Pancreas (tissue), 10 donors: ENCODE results near the gene NT5DC4. TPM values are rescaled to one million over a fixed set of nuclear protein-coding genes. Genes with fewer than 3 reads are reported as not detected.

ENCODE experiments used
- ATAC-seq, 4 donors: fragments of 200-7000 bp; cut with Tn5 transposase; one replicate each; pipeline versions ENCODE4 v1.8.0 to v1.9.1; 2020; ENCODE audit warnings: mild to moderate bottlenecking in 4 of 4, moderate library complexity in 4 of 4
- DNase-seq, 6 donors: peaks; one replicate each; pipeline ENCODE4 v3.0.0-alpha.2; 2020
- FAIRE-seq: peaks from 2 replicates; lab custom pipeline; 2012; peaks lifted over from hg19 to GRCh38; lab: Jason Lieb, UNC
- H3K27ac ChIP-seq, 4 donors: fragments of 200-600 bp; sonication (generic); 1 replicate in 3 of 4; 2 replicates in 1 of 4; pipeline versions ENCODE4 v1.5.0 to v1.8.0; 2020
- H3K27me3 ChIP-seq, 4 donors: fragments of 200-600 bp; one replicate each; pipeline ENCODE4 v1.8.0; 2021
- H3K36me3 ChIP-seq, 3 donors: fragments of 200-600 bp; sonication (generic) in 1 of 3; one replicate each; pipeline versions ENCODE4 v1.5.0 to v1.8.0; 2020 to 2021
- H3K4me1 ChIP-seq, 3 donors: fragments of 200-600 bp; one replicate each; pipeline ENCODE4 v1.8.0; 2021
- H3K4me3 ChIP-seq, 4 donors: fragments of 200-600 bp; sonication (generic) in 2 of 4; one replicate each; pipeline versions ENCODE4 v1.5.0 to v1.8.0; 2020 to 2021
- H3K9me3 ChIP-seq, 4 donors: fragments of 200-600 bp; one replicate each; pipeline ENCODE4 v1.8.0; 2021
- WGBS, 2 donors: extraction: QIAGEN DNeasy Blood & Tissue Kit; methylation state at CpG; one replicate each; pipeline ENCODE4 v1.1.7; 2013; 5-methylcytosine and 5-hydroxymethylcytosine counted together
- intact Hi-C, 3 donors: fragments of 100-400 bp; cut with DNase I; formaldehyde crosslinking; loops; one replicate each; pipeline versions ENCODE4 v1.11.1 to v1.14.2; 2022
- polyA plus RNA-seq, 2 donors: library from polyadenylated mRNA; stranded (reverse); fragments of 200-250 nt; gene quantifications; one replicate each; pipeline ENCODE4 v1.2.3, GENCODE V29; 2013
- total RNA-seq, 6 donors: library from RNA; stranded (reverse); fragmentation: NEBNext Ultra II Directional in 4 of 6; extraction: Animal tissue kit (Norgen Biotek cat#: 25700) in 4 of 6; gene quantifications; one replicate each; pipeline versions ENCODE4 v1.2.1 to v1.2.4, GENCODE V29; 2021 to 2023
- TF ChIP-seq, protein P1 (sequence below), 4 donors: fragments of 200-600 bp; sonication (generic) in 3 of 4; IDR thresholded peaks; one replicate each; pipeline versions ENCODE4 v1.5.0 to v1.8.0; 2021; ENCODE audit warnings: antibody characterized with exemption in 4 of 4
- donor health status: healthy with polysubstance abuse.
- donor health status: DM: no; HTN: no; CAD: no; lungs with moderate emphysema.
- donor health status: DM: no; HTN: no; CAD: no.
- donor health status: control.
- donor health status: control.
- donor health status: Bipolar disorder and iron deficiency.
- donor health status: DM: yes; HTN: yes; CAD: no.
- donor health status: DM: no; HTN: no; CAD: no.
- donor health status: DM: no; HTN: no; CAD: no.
- donor health status: DM: yes; HTN: yes; CAD: no.

NT5DC4 gene
- total and polyA plus RNA-seq, 8 donors = 0.09 TPM; not detected in 7

DNA sequence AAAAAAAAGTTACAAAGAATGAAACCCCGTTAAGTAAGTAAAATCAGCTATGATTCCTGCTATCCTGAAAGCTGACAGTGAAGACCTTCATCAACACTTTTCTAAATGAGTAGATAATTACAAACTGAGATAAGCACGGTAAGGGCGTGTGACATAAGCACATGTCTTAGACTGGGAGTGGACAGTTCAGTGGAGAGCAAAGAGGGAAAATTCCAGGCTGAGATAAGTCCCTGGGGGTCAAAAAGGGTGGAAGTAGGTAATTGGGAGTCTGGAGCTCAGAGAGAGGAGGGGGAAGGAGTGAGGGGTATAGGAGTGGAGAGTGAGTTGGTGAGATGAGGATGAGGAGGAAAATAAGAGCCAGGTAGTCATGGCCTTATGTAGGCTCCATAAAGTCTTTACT is 67.8 kb downstream of the NT5DC4 start:
- 64 to 69% methylated on average over 3 of the region's 3 CpGs for WGBS, 2 donors
- intact Hi-C loops = no loop called here
- no peak for FAIRE-seq

More for the DNA sequence above, 67.8 kb downstream of the NT5DC4 start:
- Histone ChIP-seq H3K27me3 (no peaks in the 10 kb centered on the region), H3K36me3 (no peaks in the 10 kb centered on the region), H3K9me3 (no peaks in the 10 kb centered on the region), H3K4me1 (peaks cover 0 to 5% (median 1%) of the 10 kb centered on the region in 3 donors), H3K27ac (no peak overlapping the region), H3K4me3 (no peak overlapping the region)
- no peak for DNase-seq
- TF ChIP-seq, protein P1, sequence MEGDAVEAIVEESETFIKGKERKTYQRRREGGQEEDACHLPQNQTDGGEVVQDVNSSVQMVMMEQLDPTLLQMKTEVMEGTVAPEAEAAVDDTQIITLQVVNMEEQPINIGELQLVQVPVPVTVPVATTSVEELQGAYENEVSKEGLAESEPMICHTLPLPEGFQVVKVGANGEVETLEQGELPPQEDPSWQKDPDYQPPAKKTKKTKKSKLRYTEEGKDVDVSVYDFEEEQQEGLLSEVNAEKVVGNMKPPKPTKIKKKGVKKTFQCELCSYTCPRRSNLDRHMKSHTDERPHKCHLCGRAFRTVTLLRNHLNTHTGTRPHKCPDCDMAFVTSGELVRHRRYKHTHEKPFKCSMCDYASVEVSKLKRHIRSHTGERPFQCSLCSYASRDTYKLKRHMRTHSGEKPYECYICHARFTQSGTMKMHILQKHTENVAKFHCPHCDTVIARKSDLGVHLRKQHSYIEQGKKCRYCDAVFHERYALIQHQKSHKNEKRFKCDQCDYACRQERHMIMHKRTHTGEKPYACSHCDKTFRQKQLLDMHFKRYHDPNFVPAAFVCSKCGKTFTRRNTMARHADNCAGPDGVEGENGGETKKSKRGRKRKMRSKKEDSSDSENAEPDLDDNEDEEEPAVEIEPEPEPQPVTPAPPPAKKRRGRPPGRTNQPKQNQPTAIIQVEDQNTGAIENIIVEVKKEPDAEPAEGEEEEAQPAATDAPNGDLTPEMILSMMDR (IDR thresholded peaks at IDR 0.05) = no peak
- ATAC-seq = no peak

Other genes starting within 250 kb of the NT5DC4 start
- gene TTL, start 238.9 kb upstream of the NT5DC4 start, total RNA-seq = 10 to 100 TPM in 2 of 6 donors, 1 to 10 TPM in 4; 7.0 to 16.8 (median 8.3) TPM
- 1 to 10 TPM; 6.6 to 7.4 TPM for gene TTL, start 238.9 kb upstream of the NT5DC4 start, polyA plus RNA-seq
- 10 to 100 TPM in 4 of 6 donors, 1 to 10 TPM in 2; 9.3 to 16.9 (median 13.4) TPM for gene POLR1B, start 178.6 kb upstream of the NT5DC4 start, total RNA-seq
- 1 to 10 TPM; 5.5 to 6.2 TPM for gene POLR1B, start 178.6 kb upstream of the NT5DC4 start, polyA plus RNA-seq
- gene CHCHD5, start 136.4 kb upstream of the NT5DC4 start, total RNA-seq = 10 to 100 TPM; 17.2 to 36.4 (median 26.4) TPM
- 10 to 100 TPM; 29.8 to 30.1 TPM for gene CHCHD5, start 136.4 kb upstream of the NT5DC4 start, polyA plus RNA-seq
- 10 to 100 TPM; 10.6 to 22.9 (median 17.2) TPM for gene SLC20A1, start 75.1 kb upstream of the NT5DC4 start, total RNA-seq
- 10 to 100 TPM; 14.1 to 25.9 TPM for gene SLC20A1, start 75.1 kb upstream of the NT5DC4 start, polyA plus RNA-seq
- gene CKAP2L, start 43.6 kb downstream of the NT5DC4 start, total RNA-seq = under 1 TPM in 4 of 6 donors, not detected in 2; 0.06 to 0.64 (median 0.33) TPM
- under 1 TPM; 0.04 to 0.05 TPM for gene CKAP2L, start 43.6 kb downstream of the NT5DC4 start, polyA plus RNA-seq
- under 1 TPM in 3 of 6 donors, not detected in 3; 0.08 to 0.18 (median 0.09) TPM for gene IL1A, start 63.5 kb downstream of the NT5DC4 start, total RNA-seq
- under 1 TPM in 1 of 2 donors, not detected in 1; 0.05 TPM for gene IL1A, start 63.5 kb downstream of the NT5DC4 start, polyA plus RNA-seq
- 1 to 10 TPM in 3 of 6 donors, under 1 TPM in 3; 0.32 to 3.9 (median 1.1) TPM for gene IL1B, start 115.8 kb downstream of the NT5DC4 start, total RNA-seq
- 1 to 10 TPM in 1 of 2 donors, under 1 TPM in 1; 0.80 to 1.3 TPM for gene IL1B, start 115.8 kb downstream of the NT5DC4 start, polyA plus RNA-seq
- not detected for gene IL37, start 190.1 kb downstream of the NT5DC4 start, total RNA-seq
- not detected for gene IL37, start 190.1 kb downstream of the NT5DC4 start, polyA plus RNA-seq